Measurements from ENCODE around the gene ELAVL1. TPM values are rescaled to one million over a fixed set of nuclear protein-coding genes. Genes with fewer than 3 reads are reported as not detected.

ELAVL1 gene
- total RNA-seq, 1 donor from 2014 or later, result 37.4 TPM

DNA sequence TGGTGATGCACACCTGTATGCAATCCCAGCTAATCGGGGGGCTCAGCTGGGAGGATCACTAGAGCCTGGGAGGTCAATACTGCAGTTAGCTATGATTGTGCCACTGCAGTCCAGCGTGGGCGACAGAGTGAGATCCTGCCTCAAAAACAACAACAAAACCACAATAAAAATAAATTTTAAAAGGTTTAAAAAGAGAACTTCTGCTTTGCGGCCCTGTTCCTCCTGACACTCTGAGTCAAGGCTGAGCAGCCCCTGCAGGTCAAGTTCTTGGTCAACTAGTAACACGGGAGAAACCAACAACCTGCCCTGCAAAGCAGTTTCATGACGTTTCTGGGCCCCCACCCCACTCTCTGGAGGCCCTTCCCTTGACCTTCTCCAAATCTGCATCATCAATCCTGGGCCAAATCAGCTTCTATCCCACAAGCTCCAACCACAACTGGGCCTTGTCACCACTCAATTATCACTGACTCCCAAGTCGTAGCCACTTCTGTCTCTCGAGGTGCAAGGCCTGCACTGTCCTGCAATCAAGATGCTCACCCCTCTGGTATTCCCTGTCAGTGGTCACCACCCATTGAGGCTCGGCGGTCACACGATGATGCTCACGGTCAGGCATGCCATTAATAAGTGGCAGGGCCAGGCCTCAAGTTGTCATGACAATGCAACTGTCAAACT, 7.5 kb downstream of the ELAVL1 start:
- no peaks in the 10 kb centered on the region for H3K27me3 ChIP-seq (ENCODE audit: control insufficient read depth, insufficient read depth, low read length)
- H3K4me3 ChIP-seq (ENCODE audit: low read depth, low read length), result no peak overlapping the region
- TF ChIP-seq, protein P1, sequence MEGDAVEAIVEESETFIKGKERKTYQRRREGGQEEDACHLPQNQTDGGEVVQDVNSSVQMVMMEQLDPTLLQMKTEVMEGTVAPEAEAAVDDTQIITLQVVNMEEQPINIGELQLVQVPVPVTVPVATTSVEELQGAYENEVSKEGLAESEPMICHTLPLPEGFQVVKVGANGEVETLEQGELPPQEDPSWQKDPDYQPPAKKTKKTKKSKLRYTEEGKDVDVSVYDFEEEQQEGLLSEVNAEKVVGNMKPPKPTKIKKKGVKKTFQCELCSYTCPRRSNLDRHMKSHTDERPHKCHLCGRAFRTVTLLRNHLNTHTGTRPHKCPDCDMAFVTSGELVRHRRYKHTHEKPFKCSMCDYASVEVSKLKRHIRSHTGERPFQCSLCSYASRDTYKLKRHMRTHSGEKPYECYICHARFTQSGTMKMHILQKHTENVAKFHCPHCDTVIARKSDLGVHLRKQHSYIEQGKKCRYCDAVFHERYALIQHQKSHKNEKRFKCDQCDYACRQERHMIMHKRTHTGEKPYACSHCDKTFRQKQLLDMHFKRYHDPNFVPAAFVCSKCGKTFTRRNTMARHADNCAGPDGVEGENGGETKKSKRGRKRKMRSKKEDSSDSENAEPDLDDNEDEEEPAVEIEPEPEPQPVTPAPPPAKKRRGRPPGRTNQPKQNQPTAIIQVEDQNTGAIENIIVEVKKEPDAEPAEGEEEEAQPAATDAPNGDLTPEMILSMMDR (IDR thresholded peaks at IDR 0.05; ENCODE audit: insufficient read depth, low read length, severe bottlenecking), result no peak
- H3K36me3 ChIP-seq (ENCODE audit: control insufficient read depth, insufficient read depth, low read length), result peaks cover 1% of the 10 kb centered on the region
- DNase-seq (ENCODE audit: low read depth) (no peak), FAIRE-seq (no peak)

DNA sequence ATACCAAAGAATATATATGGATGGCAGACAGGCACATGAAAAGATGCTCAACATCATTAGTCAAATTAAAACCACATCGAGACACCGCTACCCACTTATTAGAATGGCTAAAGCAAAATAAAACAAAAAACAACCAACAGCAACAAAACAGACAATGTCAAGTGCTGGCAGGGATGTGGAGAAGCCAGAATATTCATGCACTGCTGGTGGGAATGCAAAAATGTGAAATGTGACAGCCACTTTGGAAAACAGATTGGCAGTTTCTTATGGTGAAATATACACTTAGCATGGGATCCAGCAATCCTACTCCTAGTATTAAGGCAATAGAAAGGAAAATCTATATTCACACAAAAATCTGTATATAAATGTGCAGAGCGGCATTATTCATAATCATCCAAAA, 8.6 kb downstream of the ELAVL1 start:
- Histone ChIP-seq H3K4me3 (ENCODE audit: low read depth, low read length) (no peak overlapping the region), H3K36me3 (ENCODE audit: control insufficient read depth, insufficient read depth, low read length) (peaks cover 1% of the 10 kb centered on the region), H3K27me3 (ENCODE audit: control insufficient read depth, insufficient read depth, low read length) (no peaks in the 10 kb centered on the region)
- no peak for FAIRE-seq
- TF ChIP-seq, protein P1 (IDR thresholded peaks at IDR 0.05; ENCODE audit: insufficient read depth, low read length, severe bottlenecking), result no peak
- no peak for DNase-seq (ENCODE audit: low read depth)

DNA sequence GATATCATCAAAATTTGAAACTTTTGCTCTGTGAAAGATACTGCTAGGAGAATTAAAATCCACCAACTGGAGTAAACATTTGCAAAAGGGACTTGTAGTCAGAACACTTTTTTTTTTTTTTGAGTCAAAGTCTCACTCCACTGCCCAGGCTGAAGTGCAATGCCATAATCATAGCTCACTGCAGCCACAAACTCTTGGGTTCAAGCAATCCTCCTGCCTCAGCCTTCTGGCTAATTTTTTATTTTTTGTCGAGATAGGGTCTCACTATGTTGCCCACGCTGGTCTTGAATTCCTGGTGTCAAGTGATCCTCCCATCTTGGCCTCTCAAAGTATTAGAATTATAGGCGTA, 9.7 kb downstream of the ELAVL1 start:
- Histone ChIP-seq H3K36me3 (ENCODE audit: control insufficient read depth, insufficient read depth, low read length) (peaks cover 7% of the 10 kb centered on the region), H3K4me3 (ENCODE audit: low read depth, low read length) (no peak overlapping the region), H3K27me3 (ENCODE audit: control insufficient read depth, insufficient read depth, low read length) (no peaks in the 10 kb centered on the region)
- no peak for DNase-seq (ENCODE audit: low read depth)
- TF ChIP-seq, protein P1 (IDR thresholded peaks at IDR 0.05; ENCODE audit: insufficient read depth, low read length, severe bottlenecking), result no peak
- FAIRE-seq, result no peak

DNA sequence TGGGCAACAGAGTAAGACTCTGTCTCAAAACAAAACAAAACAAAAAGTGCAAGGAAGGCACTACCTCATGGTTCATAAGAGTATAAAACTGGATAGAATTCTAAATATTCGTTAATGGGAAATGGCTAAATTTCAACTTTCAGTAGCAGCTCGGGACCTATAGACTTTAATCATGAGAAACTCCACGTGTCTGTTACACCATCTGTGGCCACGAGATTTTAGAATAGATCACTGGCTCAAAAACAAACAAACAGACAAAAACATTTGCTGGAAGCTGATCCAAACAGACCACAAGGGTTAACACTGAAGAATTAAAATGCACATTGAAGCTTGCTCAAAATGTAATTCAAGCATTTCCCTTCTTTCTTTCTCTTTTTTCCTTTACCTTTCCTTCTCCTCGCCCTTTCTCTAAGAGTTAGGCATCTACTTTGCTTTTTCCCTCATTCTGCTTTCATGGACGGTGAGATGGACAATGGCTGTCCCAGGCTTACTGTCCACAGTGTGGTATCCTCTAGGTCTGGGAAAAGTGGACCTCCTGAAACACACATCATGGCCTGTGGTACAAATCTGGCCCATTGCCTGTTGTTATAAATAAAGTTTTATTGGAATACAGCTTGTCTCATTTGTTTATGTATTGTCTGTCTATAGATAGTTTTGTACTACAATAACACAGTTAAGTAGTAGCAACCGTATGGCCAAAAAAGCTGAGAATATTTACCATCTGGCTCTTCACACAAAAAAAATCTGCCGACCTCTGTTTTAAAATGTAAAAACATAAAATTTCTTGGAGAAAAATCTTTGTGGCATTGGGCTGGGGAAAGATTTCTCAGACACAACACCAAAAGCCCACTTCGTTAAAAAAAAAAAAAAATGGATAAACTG, 10.3 kb downstream of the ELAVL1 start:
- Histone ChIP-seq H3K4me3 (ENCODE audit: low read depth, low read length) (no peak overlapping the region), H3K36me3 (ENCODE audit: control insufficient read depth, insufficient read depth, low read length) (peaks cover 7% of the 10 kb centered on the region), H3K27me3 (ENCODE audit: control insufficient read depth, insufficient read depth, low read length) (no peaks in the 10 kb centered on the region)
- FAIRE-seq (no peak), DNase-seq (ENCODE audit: low read depth) (no peak)
- TF ChIP-seq, protein P1 (IDR thresholded peaks at IDR 0.05; ENCODE audit: insufficient read depth, low read length, severe bottlenecking), result no peak

DNA sequence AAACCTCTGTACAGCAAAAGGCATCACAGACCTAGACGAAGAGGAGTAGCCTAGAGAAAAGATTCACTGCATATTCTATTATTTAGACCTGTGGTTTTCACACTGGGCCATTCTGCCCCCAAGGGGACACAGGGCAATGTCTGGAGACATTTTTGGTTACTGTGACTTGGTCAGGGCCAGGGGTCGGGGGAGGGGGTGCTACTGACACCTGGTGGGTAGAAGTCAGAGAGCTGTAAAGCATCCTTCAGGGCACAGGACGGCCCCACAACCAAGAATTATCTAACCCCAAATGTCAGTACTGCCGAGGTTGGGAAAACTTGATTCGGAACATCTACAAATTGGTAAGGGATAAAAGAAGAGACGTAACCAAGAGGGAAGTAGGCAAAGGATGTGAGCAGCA, 11.3 kb downstream of the ELAVL1 start:
- FAIRE-seq, result no peak
- Histone ChIP-seq H3K36me3 (ENCODE audit: control insufficient read depth, insufficient read depth, low read length) (peaks cover 6% of the 10 kb centered on the region), H3K4me3 (ENCODE audit: low read depth, low read length) (no peak overlapping the region), H3K27me3 (ENCODE audit: control insufficient read depth, insufficient read depth, low read length) (no peaks in the 10 kb centered on the region)
- TF ChIP-seq, protein P1 (IDR thresholded peaks at IDR 0.05; ENCODE audit: insufficient read depth, low read length, severe bottlenecking), result no peak
- no peak for DNase-seq (ENCODE audit: low read depth)

Data from bronchial epithelial cell (primary cell).